A549 (cell line): Measurements from ENCODE around the gene GLT1D1. TPM values are rescaled to one million over a fixed set of nuclear protein-coding genes. Genes with fewer than 3 reads are reported as not detected.

Experiments
- ATAC-seq, 2 experiments: fragments of 200-7000 bp in 1 of 2; fragments of >200 bp in 1 of 2; cut with Nextera tagmentation in 1 of 2; cut with Tn5 transposase in 1 of 2; 3 replicates each; pipeline versions ENCODE4 v1.8.0 to v1.9.1; 2018 to 2020; ENCODE audit warnings: mild to moderate bottlenecking in 1 of 2, moderate library complexity in 1 of 2
- CTCF ChIA-PET: fragments of 300-600 bp; sonication (Branson Sonifier 250); formaldehyde crosslinking; extraction: SDS; loops from one replicate; lab custom pipeline; 2021; ENCODE audit warnings: antibody characterized with exemption, inconsistent platforms; lab: Yijun Ruan, JAX
- POLR2A ChIA-PET: fragments of 350-600 bp; formaldehyde crosslinking; extraction: SDS; loops from one replicate; lab custom pipeline; 2021; ENCODE audit warnings: antibody characterized with exemption, inconsistent platforms; lab: Yijun Ruan, JAX
- DNase-seq, 2 experiments: peaks; one replicate each; pipeline versions ENCODE4 v3.0.0 to v3.0.0-alpha.2; 2011 to 2016; ENCODE audit warnings: low read depth in 1 of 2, low spot score in 1 of 2
- FAIRE-seq: peaks from 2 replicates; lab custom pipeline; 2011; peaks lifted over from hg19 to GRCh38; lab: Jason Lieb, UNC
- H3K27ac ChIP-seq, 2 experiments: fragments of >200 bp; sonication (Bioruptor Twin); formaldehyde crosslinking; 3 replicates each; pipeline ENCODE4 v1.5.1; 2016 to 2017
- H3K4me1 ChIP-seq: fragments of >200 bp; sonication (Bioruptor Twin); formaldehyde crosslinking; 3 replicates; pipeline ENCODE4 v1.6.1; 2016
- H3K4me2 ChIP-seq: fragments of >200 bp; sonication (Bioruptor Twin); formaldehyde crosslinking; 3 replicates; pipeline ENCODE4 v1.6.1; 2016
- H3K4me3 ChIP-seq: fragments of >200 bp; sonication (Bioruptor Twin); formaldehyde crosslinking; 3 replicates; pipeline ENCODE4 v1.5.1; 2016
- H3K9me3 ChIP-seq: fragments of >200 bp; sonication (Bioruptor Twin); formaldehyde crosslinking; 3 replicates; pipeline ENCODE4 v1.6.1; 2016
- ATOH8 ChIP-seq: fragments of 250-450 bp; sonication (Bioruptor Pico); IDR thresholded peaks from 2 replicates; pipeline ENCODE4 v1.5.0; 2020; ENCODE audit warnings: low read depth, mild to moderate bottlenecking, moderate library complexity
- BCL3 ChIP-seq: fragments of >200 bp; sonication (Bioruptor Twin); formaldehyde crosslinking; IDR thresholded peaks from 3 replicates; pipeline ENCODE4 v1.6.1; 2016
- BHLHE40 ChIP-seq: IDR thresholded peaks from 2 replicates; pipeline ENCODE4 v1.6.1; 2012; ENCODE audit warnings: low read depth, low read length, inconsistent platforms
- CBX8 ChIP-seq: fragments of 200-600 bp; sonication (generic); IDR thresholded peaks from 2 replicates; pipeline ENCODE4 v1.6.1; 2016
- CEBPB ChIP-seq, 2 experiments: fragments of >200 bp in 1 of 2; sonication (Bioruptor Twin) in 1 of 2; formaldehyde crosslinking in 1 of 2; IDR thresholded peaks; 2 replicates each; pipeline ENCODE4 v1.6.1; 2012 to 2016
- EHF ChIP-seq: fragments of 250-450 bp; sonication (Bioruptor Pico); IDR thresholded peaks from 2 replicates; pipeline ENCODE4 v1.5.0; 2020; ENCODE audit warnings: mild to moderate bottlenecking
- EHMT2 ChIP-seq: fragments of 200-600 bp; sonication (generic); IDR thresholded peaks from 2 replicates; pipeline ENCODE4 v1.6.1; 2016; ENCODE audit warnings: antibody characterized with exemption, low read depth, mild to moderate bottlenecking, moderate library complexity
- EP300 ChIP-seq, 2 experiments: fragments of >200 bp; sonication (Bioruptor Twin); formaldehyde crosslinking; IDR thresholded peaks; 2 replicates in 1 of 2; 3 replicates in 1 of 2; pipeline ENCODE4 v1.6.1; 2016 to 2017
- ESRRA ChIP-seq: fragments of 150-350 bp; IDR thresholded peaks from 2 replicates; pipeline ENCODE4 v1.6.1; 2014; ENCODE audit warnings: mild to moderate bottlenecking, low read length, borderline replicate concordance
- GATA3 ChIP-seq: IDR thresholded peaks from 2 replicates; pipeline ENCODE4 v1.6.1; 2012; ENCODE audit warnings: borderline replicate concordance
- HES2 ChIP-seq: fragments of >200 bp; sonication (Bioruptor Twin); formaldehyde crosslinking; IDR thresholded peaks from 2 replicates; pipeline ENCODE4 v1.6.1; 2016
- HEYL ChIP-seq: fragments of 250-450 bp; sonication (Bioruptor Pico); IDR thresholded peaks from 2 replicates; pipeline ENCODE4 v1.8.0; 2021; ENCODE audit warnings: mild to moderate bottlenecking, moderate library complexity
- HMGXB4 ChIP-seq: fragments of 250-450 bp; sonication (Bioruptor Pico); IDR thresholded peaks from 2 replicates; pipeline ENCODE4 v1.5.0; 2021; ENCODE audit warnings: mild to moderate bottlenecking, moderate library complexity, borderline replicate concordance
- HOXB5 ChIP-seq: fragments of 250-450 bp; sonication (Bioruptor Pico); IDR thresholded peaks from 2 replicates; pipeline ENCODE4 v1.5.0; 2020; ENCODE audit warnings: mild to moderate bottlenecking, moderate library complexity
- MAX ChIP-seq: IDR thresholded peaks from 2 replicates; pipeline ENCODE4 v1.6.1; 2012
- NFE2L2 ChIP-seq: fragments of 150-350 bp; conservative IDR thresholded peaks from 2 replicates; pipeline ENCODE4 v1.6.1; 2014; ENCODE audit warnings: low read length
- PBX3 ChIP-seq: IDR thresholded peaks from 2 replicates; pipeline ENCODE4 v1.6.1; 2012
- PHF8 ChIP-seq: fragments of 200-600 bp; sonication (generic); IDR thresholded peaks from 2 replicates; pipeline ENCODE4 v1.6.1; 2016; ENCODE audit warnings: low read depth, mild to moderate bottlenecking, antibody characterized with exemption, moderate library complexity, borderline replicate concordance
- REST ChIP-seq: fragments of 200-600 bp; sonication (generic); IDR thresholded peaks from 2 replicates; pipeline ENCODE4 v1.6.1; 2016; ENCODE audit warnings: antibody characterized with exemption, mild to moderate bottlenecking, moderate library complexity
- RNF2 ChIP-seq: fragments of 200-600 bp; sonication (generic); IDR thresholded peaks from 2 replicates; pipeline ENCODE4 v1.6.1; 2016; ENCODE audit warnings: low read depth, mild to moderate bottlenecking, antibody characterized with exemption, moderate library complexity, borderline replicate concordance
- SMC3 ChIP-seq: fragments of >200 bp; sonication (Bioruptor Twin); formaldehyde crosslinking; IDR thresholded peaks from 3 replicates; pipeline ENCODE4 v1.6.1; 2018; ENCODE audit warnings: inconsistent platforms
- TFCP2L1 ChIP-seq: fragments of 250-450 bp; sonication (Bioruptor Pico); IDR thresholded peaks from 2 replicates; pipeline ENCODE4 v1.5.0; 2021; ENCODE audit warnings: mild to moderate bottlenecking
- USF2 ChIP-seq: fragments of 450-650 bp; IDR thresholded peaks from 2 replicates; pipeline ENCODE4 v1.6.1; 2014; ENCODE audit warnings: antibody characterized with exemption
- ZNF302 ChIP-seq: fragments of 250-450 bp; sonication (Bioruptor Pico); IDR thresholded peaks from 2 replicates; pipeline ENCODE4 v1.9.0; 2021; ENCODE audit warnings: inconsistent platforms, mild to moderate bottlenecking, moderate library complexity
- ZSCAN20 ChIP-seq: fragments of 250-450 bp; sonication (Bioruptor Pico); IDR thresholded peaks from 2 replicates; pipeline ENCODE4 v1.8.0; 2022; ENCODE audit warnings: mild to moderate bottlenecking, moderate library complexity
- WGBS: methylation state at CpG from one replicate; pipeline ENCODE4 v1.1.6; 2017; ENCODE audit errors: missing lambda C conversion rate; 5-methylcytosine and 5-hydroxymethylcytosine counted together
- polyA plus RNA-seq, 4 experiments: library from polyadenylated mRNA; depleted of rRNA in 3 of 4; stranded (reverse); fragments of >200 nt; fragmentation: RNase III in 1 of 4; extraction: RNeasy Plus Mini Kit Qiagen cat#74134 plus additional on column Dnase treatment in 1 of 4; gene quantifications; 2 replicates in 3 of 4; 3 replicates in 1 of 4; pipeline ENCODE4 v1.2.3, GENCODE V29; 2011 to 2017

Gene GLT1D1
- polyA plus RNA-seq, 2 of the 4 experiments (the other 2 are of a cell fraction) = not detected

- POLR2A ChIA-PET = no interaction called here
- H3K27ac ChIP-seq = no peak overlapping the region
- no peak overlapping the region for H3K4me2 ChIP-seq
- TF ChIP-seq EHF (CRISPR knock-in tag) (no peak), MAX (no peak), TFCP2L1 (CRISPR knock-in tag) (no peak), USF2 (no peak), PHF8 (no peak), GATA3 (no peak), BCL3 (no peak), BHLHE40 (no peak), ATOH8 (CRISPR knock-in tag) (no peak), RNF2 (no peak), ESRRA (no peak), SMC3 (no peak), NFE2L2 (no peak), PBX3 (no peak), HES2 (no peak), CBX8 (no peak), HMGXB4 (no peak), ZNF302 (CRISPR knock-in tag) (no peak), ZSCAN20 (CRISPR knock-in tag) (no peak), EHMT2 (no peak)
- WGBS = 5% methylated on average over 4 of the region's 4 CpGs
- CTCF ChIA-PET = no interaction called here
- H3K4me1 ChIP-seq = no peaks in the 10 kb centered on the region
- no peak for DNase-seq
- FAIRE-seq = no peak
- H3K9me3 ChIP-seq = peaks cover 9% of the 10 kb centered on the region; the same call in 2 of the 3 replicates
- ATAC-seq = no peak
- H3K4me3 ChIP-seq = no peak overlapping the region
These were observed 26.9 kb downstream of the GLT1D1 start for GRCh38 chr12:128879898-128880764.

GRCh38 chr12:128891856-128892255, 38.6 kb downstream of the GLT1D1 start:
- POLR2A ChIA-PET = no interaction called here
- 21% methylated on average over 6 of the region's 6 CpGs for WGBS
- ATAC-seq (no peak), DNase-seq (no peak), FAIRE-seq (no peak)
- Histone ChIP-seq H3K27ac (no peak overlapping the region), H3K4me2 (no peak overlapping the region), H3K4me1 (no peaks in the 10 kb centered on the region), H3K9me3 (no peaks in the 10 kb centered on the region), H3K4me3 (no peak overlapping the region)
- CTCF ChIA-PET = no interaction called here
- TF ChIP-seq REST (no peak), CEBPB (IDR thresholded peaks at IDR 0.05) (no peak), EP300 (IDR thresholded peaks at IDR 0.05) (no peak), BCL3 (no peak), HOXB5 (CRISPR knock-in tag) (no peak), HEYL (no peak), EHMT2 (no peak), GATA3 (no peak)
